Omental fat pad (tissue), 4 donors: Measurements from ENCODE around the gene ADGRG6. TPM values are rescaled to one million over a fixed set of nuclear protein-coding genes. Genes with fewer than 3 reads are reported as not detected.

Experiments used
- ATAC-seq: fragments of 150-250 bp; one replicate; pipeline ENCODE4 v1.9.1; 2016; ENCODE audit warnings: mild to moderate bottlenecking, moderate library complexity; ENCODE audit not compliant: low FRiP score
- DNase-seq: peaks from one replicate; pipeline ENCODE4 v3.0.0-alpha.2; 2019; ENCODE audit warnings: low spot score
- CTCF ChIP-seq, 3 donors: fragments of 450-650 bp; IDR thresholded peaks; one replicate each; pipeline ENCODE4 v1.5.1; 2016 to 2017; ENCODE audit warnings: antibody characterized with exemption in 3 of 3, mild to moderate bottlenecking in 3 of 3, moderate library complexity in 2 of 3
- total RNA-seq, 4 donors: library from RNA; depleted of rRNA; stranded (reverse); fragments of >200 nt; gene quantifications; one replicate each; pipeline ENCODE4 v1.1.0, GENCODE V29; 2016

ADGRG6 gene
- total RNA-seq = 10 to 100 TPM; 28.5 to 68.6 (median 42.7) TPM

GRCh38 chr6:142301651-142302391, at the start of gene ADGRG6:
TSS of gene ADGRG6 (plus strand) at chr6:142302007. CDS start at chr6:142302330, 323 bp downstream.
- ATAC-seq (peak; percentile 57), DNase-seq (no peak)
- TF ChIP-seq CTCF (IDR thresholded peaks at IDR 0.05) = no peak

- DNase-seq = no peak
- ATAC-seq = no peak
- no peak for TF ChIP-seq CTCF (IDR thresholded peaks at IDR 0.05)
Measured at GRCh38 chr6:142254513-142254912, 47.3 kb upstream of the ADGRG6 start.

DNA sequence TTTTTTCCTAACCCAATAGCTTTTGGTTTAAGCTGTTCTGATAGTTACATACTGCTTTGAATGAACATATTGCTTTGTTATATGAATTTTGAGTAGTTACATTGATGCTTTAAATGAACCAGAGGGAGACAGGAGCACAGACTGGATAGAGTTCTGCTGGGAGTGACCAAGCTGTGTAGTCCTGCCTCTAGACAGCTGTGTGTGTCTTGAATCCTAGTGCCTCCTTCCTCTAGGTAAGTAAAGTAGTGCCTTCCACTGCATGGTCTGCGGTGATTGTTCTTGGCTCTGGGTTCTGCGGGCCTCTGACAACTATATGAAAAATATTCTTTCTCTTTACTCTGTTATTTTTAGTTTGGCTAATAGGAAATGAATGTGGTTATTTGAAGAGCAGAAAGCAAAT, 46.0 kb upstream of the ADGRG6 start:
- DNase-seq (no peak), ATAC-seq (no peak)
- TF ChIP-seq CTCF (IDR thresholded peaks at IDR 0.05) = no peak

- TF ChIP-seq CTCF (IDR thresholded peaks at IDR 0.05) = no peak
- ATAC-seq (no peak), DNase-seq (no peak)
Measured at GRCh38 chr6:142258305-142258704, 43.5 kb upstream of the ADGRG6 start.

- ATAC-seq (no peak), DNase-seq (no peak)
- TF ChIP-seq CTCF (IDR thresholded peaks at IDR 0.05) = no peak
Measured at GRCh38 chr6:142258757-142259156, 43.0 kb upstream of the ADGRG6 start.

GRCh38 chr6:142260748-142261147, 41.1 kb upstream of the ADGRG6 start:
- DNase-seq = no peak
- no peak for TF ChIP-seq CTCF (IDR thresholded peaks at IDR 0.05)
- no peak for ATAC-seq

- DNase-seq = no peak
- TF ChIP-seq CTCF (IDR thresholded peaks at IDR 0.05) = no peak
- no peak for ATAC-seq
Measured at GRCh38 chr6:142262231-142262630, 39.6 kb upstream of the ADGRG6 start.
